RWPE2 (cell line): ENCODE data around the gene ITGA8.
"Not testable (repeated sequence)": the region's sequence is repeated elsewhere in the genome, so short reads cannot be mapped to it uniquely, and the experiment has no call there.

ENCODE experiments used
- ATAC-seq: fragments of 200-7000 bp; cut with Tn5 transposase; 3 replicates; pipeline ENCODE4 v1.9.1; 2021; ENCODE audit warnings: low read depth
- DNase-seq: peaks from one replicate; pipeline ENCODE4 v3.0.0-alpha.2; 2020; ENCODE audit warnings: low spot score
- H3K27ac ChIP-seq: fragments of 450-650 bp; 2 replicates; pipeline ENCODE4 v1.5.1; 2017; ENCODE audit warnings: mild to moderate bottlenecking; ENCODE audit not compliant: poor library complexity, severe bottlenecking
- H3K27me3 ChIP-seq: fragments of 250-450 bp; sonication (Bioruptor Pico); 2 replicates; pipeline ENCODE4 v1.5.1; 2021; ENCODE audit warnings: mild to moderate bottlenecking, moderate library complexity; ENCODE audit not compliant: insufficient read depth, poor library complexity, severe bottlenecking
- H3K36me3 ChIP-seq: fragments of 250-450 bp; sonication (Bioruptor Pico); 2 replicates; pipeline ENCODE4 v1.5.1; 2020; ENCODE audit warnings: low read depth, mild to moderate bottlenecking, moderate library complexity
- H3K4me1 ChIP-seq: fragments of 250-450 bp; sonication (Bioruptor Pico); 2 replicates; pipeline ENCODE4 v1.5.1; 2021; ENCODE audit warnings: mild to moderate bottlenecking, moderate library complexity; ENCODE audit not compliant: insufficient read depth, poor library complexity, severe bottlenecking
- H3K4me3 ChIP-seq: fragments of 250-450 bp; sonication (Bioruptor Pico); 2 replicates; pipeline ENCODE4 v1.5.1; 2021; ENCODE audit warnings: mild to moderate bottlenecking, moderate library complexity; ENCODE audit not compliant: severe bottlenecking
- H3K9me3 ChIP-seq: fragments of 250-450 bp; sonication (Bioruptor Pico); 2 replicates; pipeline ENCODE4 v1.5.1; 2021; ENCODE audit warnings: mild to moderate bottlenecking, moderate library complexity; ENCODE audit not compliant: severe bottlenecking
- TF ChIP-seq, protein P1 (sequence below): fragments of 450-650 bp; IDR thresholded peaks from one replicate; pipeline ENCODE4 v1.5.1; 2017; ENCODE audit warnings: mild to moderate bottlenecking, moderate library complexity; ENCODE audit not compliant: poor library complexity, severe bottlenecking

The ITGA8 gene

DNA sequence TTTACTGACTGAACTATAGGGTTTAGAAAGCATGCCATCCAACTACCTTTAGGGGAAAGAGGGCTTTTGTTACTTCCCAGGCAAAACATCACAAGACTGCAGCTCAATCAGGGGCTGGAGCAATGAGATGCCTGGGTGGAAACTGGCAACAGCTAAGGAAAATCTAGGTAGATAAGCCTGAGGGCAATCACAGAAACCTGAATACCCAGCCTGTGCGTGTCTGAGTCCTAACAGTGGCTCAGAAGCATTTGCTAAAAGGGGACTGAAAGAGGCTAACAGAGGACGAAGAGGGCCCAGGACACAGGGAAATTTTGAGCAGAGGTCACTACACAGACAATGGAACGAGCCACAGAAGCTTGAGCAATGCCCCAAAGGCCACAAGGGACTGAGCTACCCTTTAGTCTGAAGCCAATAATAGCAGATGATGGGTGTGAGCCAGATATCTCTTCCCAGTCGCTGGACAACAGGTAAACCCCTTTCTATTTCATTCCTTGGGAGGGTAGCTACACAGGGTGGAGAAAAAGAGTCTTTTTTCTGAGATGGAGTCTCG lies 79.1 kb downstream of the ITGA8 start:
- Histone ChIP-seq H3K36me3 (no peaks in the 10 kb centered on the region), H3K27ac (no peak overlapping the region), H3K4me3 (no peak overlapping the region), H3K9me3 (no peaks in the 10 kb centered on the region), H3K4me1 (no peaks in the 10 kb centered on the region), H3K27me3 (no peaks in the 10 kb centered on the region)
- TF ChIP-seq, protein P1, sequence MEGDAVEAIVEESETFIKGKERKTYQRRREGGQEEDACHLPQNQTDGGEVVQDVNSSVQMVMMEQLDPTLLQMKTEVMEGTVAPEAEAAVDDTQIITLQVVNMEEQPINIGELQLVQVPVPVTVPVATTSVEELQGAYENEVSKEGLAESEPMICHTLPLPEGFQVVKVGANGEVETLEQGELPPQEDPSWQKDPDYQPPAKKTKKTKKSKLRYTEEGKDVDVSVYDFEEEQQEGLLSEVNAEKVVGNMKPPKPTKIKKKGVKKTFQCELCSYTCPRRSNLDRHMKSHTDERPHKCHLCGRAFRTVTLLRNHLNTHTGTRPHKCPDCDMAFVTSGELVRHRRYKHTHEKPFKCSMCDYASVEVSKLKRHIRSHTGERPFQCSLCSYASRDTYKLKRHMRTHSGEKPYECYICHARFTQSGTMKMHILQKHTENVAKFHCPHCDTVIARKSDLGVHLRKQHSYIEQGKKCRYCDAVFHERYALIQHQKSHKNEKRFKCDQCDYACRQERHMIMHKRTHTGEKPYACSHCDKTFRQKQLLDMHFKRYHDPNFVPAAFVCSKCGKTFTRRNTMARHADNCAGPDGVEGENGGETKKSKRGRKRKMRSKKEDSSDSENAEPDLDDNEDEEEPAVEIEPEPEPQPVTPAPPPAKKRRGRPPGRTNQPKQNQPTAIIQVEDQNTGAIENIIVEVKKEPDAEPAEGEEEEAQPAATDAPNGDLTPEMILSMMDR = no peak
- no peak for DNase-seq
- ATAC-seq = no peak

DNA sequence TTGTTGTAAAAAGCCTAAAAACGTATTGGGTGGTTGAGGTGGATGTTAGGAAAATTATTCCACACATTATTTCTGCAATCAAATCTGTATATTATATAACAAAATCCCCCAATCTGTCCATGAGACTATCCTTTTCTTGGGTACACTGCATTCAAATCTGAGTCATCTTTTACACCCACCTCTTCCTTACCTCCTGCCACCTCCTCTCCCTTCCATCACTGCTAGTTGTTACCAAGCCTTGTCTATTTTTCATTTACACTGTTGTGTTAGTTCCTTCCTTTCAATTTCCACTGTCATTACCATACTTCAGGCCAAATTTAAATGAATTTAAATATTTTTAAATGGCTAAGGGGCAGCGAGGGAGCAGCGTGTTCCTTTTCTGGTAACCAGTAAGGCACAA lies 83.3 kb downstream of the ITGA8 start:
- Histone ChIP-seq H3K9me3 (no peaks in the 10 kb centered on the region), H3K4me1 (no peaks in the 10 kb centered on the region), H3K36me3 (no peaks in the 10 kb centered on the region), H3K27me3 (no peaks in the 10 kb centered on the region), H3K27ac (no peak overlapping the region), H3K4me3 (no peak overlapping the region)
- DNase-seq (no peak), ATAC-seq (no peak)
- TF ChIP-seq, protein P1 = no peak

DNA sequence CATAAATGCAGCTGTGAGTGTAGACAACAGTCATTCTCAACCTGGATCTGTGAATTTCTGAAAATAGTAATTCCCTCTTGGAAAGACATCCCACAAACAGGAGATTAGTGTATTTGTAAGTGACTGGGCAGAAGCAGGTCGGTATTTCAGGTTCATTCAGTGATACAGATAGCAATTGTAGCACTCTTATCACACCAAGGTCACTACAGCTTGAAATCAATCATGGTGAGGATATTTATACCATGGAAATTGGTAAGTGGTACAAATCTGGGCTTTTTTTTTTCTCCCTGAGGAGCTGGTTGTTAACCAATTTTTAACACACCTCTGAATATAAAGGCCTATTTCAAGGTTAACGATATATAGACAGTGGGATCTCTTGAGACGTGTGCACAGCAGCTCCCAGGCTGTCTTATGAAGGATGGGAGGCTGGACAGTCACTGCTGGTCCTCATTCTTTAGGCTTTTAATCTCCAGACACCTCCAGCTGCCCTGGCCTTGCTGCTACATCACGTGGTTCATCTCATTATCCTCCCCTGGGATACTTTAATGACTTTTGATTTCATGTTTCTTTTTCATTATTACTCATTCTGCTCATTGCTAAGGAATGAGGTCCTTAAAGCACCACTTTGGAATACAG lies 87.1 kb downstream of the ITGA8 start:
- Histone ChIP-seq H3K27me3 (no peaks in the 10 kb centered on the region), H3K9me3 (no peaks in the 10 kb centered on the region), H3K36me3 (no peaks in the 10 kb centered on the region), H3K27ac (no peak overlapping the region), H3K4me3 (no peak overlapping the region), H3K4me1 (no peaks in the 10 kb centered on the region)
- DNase-seq (no peak), ATAC-seq (no peak)
- TF ChIP-seq, protein P1 = no peak

DNA sequence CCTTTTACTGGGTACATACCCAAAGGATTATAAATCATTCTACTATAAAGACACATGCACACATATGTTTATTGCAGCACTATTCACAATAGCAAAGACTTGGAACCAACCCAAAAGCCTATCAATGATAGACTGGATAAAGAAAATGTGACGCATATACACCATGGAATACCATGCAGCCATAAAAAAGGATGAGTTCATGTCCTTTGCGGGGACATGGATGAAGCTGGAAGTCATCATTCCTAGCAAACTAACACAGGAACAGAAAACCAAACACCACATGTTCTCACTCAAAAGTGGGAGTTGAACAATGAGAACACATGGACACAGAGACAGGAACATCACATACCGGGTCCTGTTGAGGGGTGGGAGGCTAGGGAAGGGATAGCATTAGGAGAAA lies 88.5 kb downstream of the ITGA8 start:
- not testable (repeated sequence) for ATAC-seq, H3K4me1 ChIP-seq, DNase-seq, H3K36me3 ChIP-seq, H3K27ac ChIP-seq, H3K27me3 ChIP-seq, H3K4me3 ChIP-seq, H3K9me3 ChIP-seq

DNA sequence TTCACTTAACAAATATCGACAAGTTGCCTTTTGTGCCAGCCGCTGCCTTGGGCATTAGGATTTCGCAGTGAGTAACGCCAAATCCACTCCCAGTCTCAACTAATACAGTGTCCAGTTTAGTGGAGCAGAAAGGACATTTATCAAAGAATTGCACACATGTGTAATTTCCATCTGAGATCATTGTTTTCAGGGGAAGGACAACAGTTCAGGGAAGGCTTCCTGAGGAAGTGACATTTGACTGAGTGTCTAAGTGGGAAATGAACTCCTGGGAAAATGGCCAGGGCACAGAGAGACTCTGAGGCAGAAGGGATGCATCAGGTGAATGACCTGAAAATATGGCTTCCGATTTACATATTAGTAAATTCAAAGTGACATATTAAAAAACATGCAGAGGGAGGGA lies 89.4 kb downstream of the ITGA8 start:
- no peak for DNase-seq
- TF ChIP-seq, protein P1 = no peak
- H3K4me1 ChIP-seq = no peaks in the 10 kb centered on the region

More for the DNA sequence above, 89.4 kb downstream of the ITGA8 start:
- H3K4me3 ChIP-seq = no peak overlapping the region
- no peak overlapping the region for H3K27ac ChIP-seq
- no peaks in the 10 kb centered on the region for H3K9me3 ChIP-seq
- H3K36me3 ChIP-seq = no peaks in the 10 kb centered on the region
- H3K27me3 ChIP-seq = no peaks in the 10 kb centered on the region
- ATAC-seq = no peak
